ENCODE data around the gene CD80. TPM values are rescaled to one million over a fixed set of nuclear protein-coding genes. Genes with fewer than 3 reads are reported as not detected.
A peak's percentile ranks its signal among the peaks of the same experiment; 100 is the strongest.

The CD80 gene, protein sequence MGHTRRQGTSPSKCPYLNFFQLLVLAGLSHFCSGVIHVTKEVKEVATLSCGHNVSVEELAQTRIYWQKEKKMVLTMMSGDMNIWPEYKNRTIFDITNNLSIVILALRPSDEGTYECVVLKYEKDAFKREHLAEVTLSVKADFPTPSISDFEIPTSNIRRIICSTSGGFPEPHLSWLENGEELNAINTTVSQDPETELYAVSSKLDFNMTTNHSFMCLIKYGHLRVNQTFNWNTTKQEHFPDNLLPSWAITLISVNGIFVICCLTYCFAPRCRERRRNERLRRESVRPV
- total RNA-seq (ENCODE audit: low replicate concordance) = not detected in 2 replicates

DNA sequence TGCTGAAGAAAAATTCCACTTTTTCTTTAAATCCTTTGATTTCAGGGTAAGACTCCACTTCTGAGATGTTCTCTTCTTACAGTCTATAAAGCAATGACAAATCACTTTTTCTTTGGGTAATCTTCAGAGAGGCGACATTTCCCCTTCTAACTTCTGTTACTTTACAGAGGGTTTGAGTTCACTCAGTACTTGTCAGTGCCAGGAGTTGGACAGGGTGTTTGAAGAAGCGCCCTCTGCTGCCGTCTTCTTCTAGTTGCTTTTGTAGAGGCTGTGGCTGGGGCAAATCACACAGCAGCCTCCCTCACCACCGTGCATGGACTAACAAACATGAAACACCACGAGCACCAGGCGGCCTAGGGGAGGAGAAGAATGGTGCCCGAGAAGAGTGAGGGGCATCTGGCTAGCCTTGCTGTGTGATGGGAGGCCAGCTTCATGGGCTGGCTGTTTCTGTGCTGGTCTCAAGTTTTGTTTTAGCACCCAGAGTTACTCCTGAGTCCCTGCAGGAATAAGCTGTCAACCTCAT is at the start of gene CD80:
Gene CD80 (minus strand): TSS at position 174 of the 523 bp plus-strand sequence. CDS start 1,886 bp downstream, outside the sequence.
- no peak within 1 kb of the TSS for H3K4me3 ChIP-seq (ENCODE audit: low read depth, low read length)
- TF ChIP-seq, protein P1, sequence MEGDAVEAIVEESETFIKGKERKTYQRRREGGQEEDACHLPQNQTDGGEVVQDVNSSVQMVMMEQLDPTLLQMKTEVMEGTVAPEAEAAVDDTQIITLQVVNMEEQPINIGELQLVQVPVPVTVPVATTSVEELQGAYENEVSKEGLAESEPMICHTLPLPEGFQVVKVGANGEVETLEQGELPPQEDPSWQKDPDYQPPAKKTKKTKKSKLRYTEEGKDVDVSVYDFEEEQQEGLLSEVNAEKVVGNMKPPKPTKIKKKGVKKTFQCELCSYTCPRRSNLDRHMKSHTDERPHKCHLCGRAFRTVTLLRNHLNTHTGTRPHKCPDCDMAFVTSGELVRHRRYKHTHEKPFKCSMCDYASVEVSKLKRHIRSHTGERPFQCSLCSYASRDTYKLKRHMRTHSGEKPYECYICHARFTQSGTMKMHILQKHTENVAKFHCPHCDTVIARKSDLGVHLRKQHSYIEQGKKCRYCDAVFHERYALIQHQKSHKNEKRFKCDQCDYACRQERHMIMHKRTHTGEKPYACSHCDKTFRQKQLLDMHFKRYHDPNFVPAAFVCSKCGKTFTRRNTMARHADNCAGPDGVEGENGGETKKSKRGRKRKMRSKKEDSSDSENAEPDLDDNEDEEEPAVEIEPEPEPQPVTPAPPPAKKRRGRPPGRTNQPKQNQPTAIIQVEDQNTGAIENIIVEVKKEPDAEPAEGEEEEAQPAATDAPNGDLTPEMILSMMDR (IDR thresholded peaks at IDR 0.05; ENCODE audit: insufficient read depth, low read length) = peak; percentile 39
- DNase-seq (ENCODE audit: low read depth) = peak; percentile 45

DNA sequence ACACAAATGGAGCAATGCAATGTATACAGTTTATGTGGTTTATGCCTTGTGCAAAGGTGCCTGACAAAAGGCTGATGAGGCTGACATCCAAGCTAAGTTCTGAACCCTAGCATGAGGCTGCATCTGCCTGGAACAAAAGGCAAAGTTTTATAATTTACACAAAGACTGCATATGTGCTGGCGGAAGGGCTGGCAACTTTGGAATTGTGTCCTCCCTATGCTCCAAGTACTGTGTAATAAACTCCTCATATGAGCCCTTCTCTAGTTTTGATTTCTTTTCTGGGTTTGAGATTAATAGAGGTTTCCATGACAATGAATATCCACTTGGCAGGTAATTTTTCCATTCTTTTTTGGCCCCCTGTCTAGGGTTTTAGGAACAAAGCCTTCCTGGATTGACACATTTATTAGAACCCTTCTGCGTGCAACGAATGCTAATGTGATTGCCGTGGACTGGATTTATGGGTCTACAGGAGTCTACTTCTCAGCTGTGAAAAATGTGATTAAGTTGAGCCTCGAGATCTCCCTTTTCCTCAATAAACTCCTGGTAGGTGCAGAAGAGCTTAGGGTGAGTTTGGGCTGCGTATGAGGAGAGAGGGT is 49.1 kb upstream of the CD80 start:
- H3K4me3 ChIP-seq (ENCODE audit: low read depth, low read length) = no peak overlapping the region
- TF ChIP-seq, protein P1 (IDR thresholded peaks at IDR 0.05; ENCODE audit: insufficient read depth, low read length) = no peak
- no peak for DNase-seq (ENCODE audit: low read depth)

DNA sequence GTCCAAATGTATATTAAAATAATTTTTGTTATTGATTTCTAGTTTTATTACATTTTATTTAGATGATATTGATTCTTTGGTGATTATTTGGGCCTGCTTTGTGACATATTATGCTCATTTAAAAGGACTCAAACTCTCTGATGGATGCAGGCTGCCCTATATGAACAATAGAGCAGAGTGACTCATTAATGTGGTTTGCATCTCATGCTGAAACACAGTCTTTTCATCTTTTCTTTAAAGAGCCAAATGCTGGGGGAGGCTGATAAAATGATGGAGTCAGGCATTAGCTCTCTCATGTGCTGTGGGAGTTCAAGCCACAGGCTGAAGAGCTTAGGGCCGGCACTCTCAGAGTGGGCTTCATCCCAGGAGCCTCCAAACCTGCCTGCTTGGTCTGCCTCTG is 45.5 kb upstream of the CD80 start:
- DNase-seq (ENCODE audit: low read depth) = peak; percentile 83
- TF ChIP-seq, protein P1 (IDR thresholded peaks at IDR 0.05; ENCODE audit: insufficient read depth, low read length) = no peak
- no peak overlapping the region for H3K4me3 ChIP-seq (ENCODE audit: low read depth, low read length)

DNA sequence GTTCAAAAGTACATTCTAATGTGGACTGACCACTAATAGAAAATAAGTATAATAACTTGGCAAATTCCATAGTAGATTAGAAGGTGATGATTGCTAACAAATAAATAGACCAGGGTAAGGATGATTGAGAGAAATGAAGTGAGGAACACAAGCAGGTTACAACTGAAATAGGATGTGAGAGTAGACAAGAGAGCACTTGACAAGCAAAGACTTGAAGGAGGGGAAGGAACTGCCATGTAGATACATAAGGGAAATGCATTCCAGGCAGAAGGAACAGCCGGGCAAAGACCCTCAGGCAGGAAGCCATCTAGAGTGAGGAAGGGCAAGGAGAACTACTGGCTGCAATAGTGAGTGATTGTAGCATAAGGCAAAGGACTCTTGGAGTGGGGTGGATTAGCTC is 43.3 kb upstream of the CD80 start:
- no peak for DNase-seq (ENCODE audit: low read depth)
- H3K4me3 ChIP-seq (ENCODE audit: low read depth, low read length) = no peak overlapping the region
- TF ChIP-seq, protein P1 (IDR thresholded peaks at IDR 0.05; ENCODE audit: insufficient read depth, low read length) = no peak

DNA sequence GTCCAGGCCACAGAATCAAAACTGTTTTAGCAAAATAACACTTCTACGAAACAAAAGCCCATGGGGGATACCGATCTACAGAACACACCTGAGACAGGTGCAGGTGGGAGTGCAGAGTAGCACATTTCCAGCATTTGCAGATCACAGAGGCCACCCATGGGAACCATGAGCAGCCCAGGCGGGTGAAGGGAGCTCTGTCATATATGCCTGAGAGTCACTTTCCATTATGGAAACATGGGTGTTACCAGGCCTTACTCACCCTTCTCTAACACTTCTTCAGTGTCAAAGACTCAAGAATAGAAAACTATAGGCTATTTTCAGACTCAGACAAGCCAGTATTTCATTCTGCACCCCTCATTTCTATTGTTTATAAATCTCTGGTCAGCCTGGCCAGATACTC is 41.7 kb upstream of the CD80 start:
- TF ChIP-seq, protein P1 (IDR thresholded peaks at IDR 0.05; ENCODE audit: insufficient read depth, low read length) = no peak

DNA sequence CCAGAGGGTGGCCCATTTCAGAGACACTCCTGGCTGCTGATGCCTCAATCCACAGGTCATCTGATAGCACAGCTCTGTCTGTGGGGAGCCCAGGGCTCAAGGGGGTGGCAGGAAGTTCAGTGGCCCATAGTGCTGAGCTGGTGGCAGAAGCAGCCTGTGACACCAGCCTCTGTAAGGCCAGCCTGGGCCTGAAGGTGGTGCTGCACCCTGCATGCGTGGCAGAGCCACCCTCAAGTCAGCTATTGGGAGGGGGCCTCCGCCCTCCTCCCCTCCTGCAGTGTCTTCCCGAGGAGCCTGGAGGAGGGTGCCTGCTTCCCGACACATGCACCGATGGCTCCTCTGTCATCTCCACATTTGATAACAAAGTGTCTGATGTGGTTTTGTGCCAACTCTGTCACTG is 41.3 kb upstream of the CD80 start:
- TF ChIP-seq, protein P1 (IDR thresholded peaks at IDR 0.05; ENCODE audit: insufficient read depth, low read length) = peak; percentile 31
- no peak overlapping the region for H3K4me3 ChIP-seq (ENCODE audit: low read depth, low read length)
- no peak for DNase-seq (ENCODE audit: low read depth)

More for the DNA sequence above, 41.7 kb upstream of the CD80 start:
- no peak for DNase-seq (ENCODE audit: low read depth)
- H3K4me3 ChIP-seq (ENCODE audit: low read depth, low read length) = no peak overlapping the region

Measured in fibroblast of the aortic adventitia (primary cell).